ENCODE data around the gene NR4A1. TPM values are rescaled to one million over a fixed set of nuclear protein-coding genes. Genes with fewer than 3 reads are reported as not detected.

NR4A1 gene
- total RNA-seq (2011; cell fraction: chromatin; rRNA removed; ENCODE audit: low replicate concordance), result 5.4 and 21.5 TPM in 2 replicates
- total RNA-seq (2011; cell fraction: nucleolus; rRNA removed), result 6.6 and 15.5 TPM in 2 replicates
- 6.7 and 7.1 TPM in 2 replicates for total RNA-seq (2011; cell fraction: nucleoplasm; rRNA removed)
- total RNA-seq (2014; rRNA removed) (2.0 and 2.2 TPM in 2 replicates), total RNA-seq (2014; rRNA removed; fragmentation: Illumina TruSeq; extraction: Trizol) (0.47 and 0.86 TPM in 2 replicates), total RNA-seq (2015; rRNA removed; fragmentation: Illumina TruSeq; extraction: Trizol) (0.07 and 0.34 TPM in 2 replicates), total RNA-seq (2021) (4.4 and 4.7 TPM in 2 replicates), polyA plus RNA-seq (2011; rRNA removed) (2.0 and 3.2 TPM in 2 replicates), polyA plus RNA-seq (2014; fragmentation: Illumina TruSeq; extraction: Trizol) (1.7 and 2.4 TPM in 2 replicates), polyA plus RNA-seq (2014; fragmentation: Nextera tagmentation; extraction: Ambion mirVana) (under 1 TPM in 1 of 2 experiments, not detected in 1; 0.08 TPM), polyA plus RNA-seq (2014; rRNA removed) (1.7 and 2.7 TPM in 2 replicates), polyA minus RNA-seq (2011; rRNA and poly(A)+ RNA removed) (0.72 and 0.95 TPM in 2 replicates), Bru-seq, nascent RNA (percentile 42 among the genes with signal in this experiment), BruChase-seq, experiment 1, labeled RNA remaining after a 2-hour chase (percentile 33 among the genes with signal in this experiment), BruChase-seq, experiment 2, labeled RNA remaining after a 6-hour chase (percentile 32 among the genes with signal in this experiment)
- polyA plus RNA-seq (2011; cell fraction: cytosol; rRNA removed), result 3.2 and 7.1 TPM in 2 replicates
- polyA plus RNA-seq (2011; cell fraction: nucleus; rRNA removed), result 6.6 and 13.3 TPM in 2 replicates
- polyA plus RNA-seq (2012), result 3.6 and 4.4 TPM in 2 replicates
- polyA minus RNA-seq (2011; cell fraction: cytosol; rRNA and poly(A)+ RNA removed), result 3.7 and 7.6 TPM in 2 replicates
- polyA minus RNA-seq (2011; cell fraction: nucleus; rRNA and poly(A)+ RNA removed), result 2.8 and 3.4 TPM in 2 replicates
- long read RNA-seq, experiment 1, partial matches to known transcripts, result 5 of 8 reads
- long read RNA-seq, experiment 1, other reads (novel, unspliced or antisense), result 3 of 8 reads
- long read RNA-seq, experiment 2, partial matches to known transcripts, result 0 of 5 reads
- long read RNA-seq, experiment 2, other reads (novel, unspliced or antisense), result 2 of 5 reads
- long read RNA-seq, experiment 3, result 0 reads

DNA sequence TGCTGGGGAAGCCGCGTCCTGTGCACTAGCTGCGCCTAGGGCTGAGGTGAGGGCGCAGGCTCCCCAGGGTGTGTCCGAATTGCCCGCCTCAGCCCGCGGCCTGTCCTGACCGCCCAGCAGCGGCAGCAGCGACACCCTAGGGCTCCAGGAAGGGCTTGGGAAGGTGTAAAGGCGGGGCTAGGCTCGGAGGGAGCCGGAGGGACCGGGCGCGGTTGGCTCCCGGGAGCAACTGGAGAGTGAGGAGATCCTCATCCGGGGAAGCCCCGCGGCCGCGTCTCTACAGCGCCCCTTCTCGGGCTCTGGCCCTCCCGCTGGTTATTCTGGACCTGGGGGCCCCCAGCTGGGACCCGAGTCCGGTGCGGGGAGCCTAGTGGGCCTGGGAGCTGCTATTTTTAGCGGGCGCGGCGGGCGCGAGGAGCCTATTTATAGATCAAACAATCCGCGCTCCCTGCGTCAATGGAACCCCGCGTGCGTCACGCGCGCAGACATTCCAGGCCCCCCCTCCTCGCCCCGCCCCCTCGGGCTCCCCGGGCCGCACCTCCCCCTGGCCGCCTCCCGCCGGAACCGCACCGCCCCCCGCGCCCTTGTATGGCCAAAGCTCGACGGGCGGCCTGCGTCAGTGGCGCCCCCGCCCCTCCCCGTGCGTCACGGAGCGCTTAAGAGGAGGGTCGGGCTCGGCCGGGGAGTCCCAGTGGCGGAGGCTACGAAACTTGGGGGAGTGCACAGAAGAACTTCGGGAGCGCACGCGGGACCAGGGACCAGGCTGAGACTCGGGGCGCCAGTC lies at the start of gene NR4A1:
NR4A1 (plus strand) TSS at position 685 of the 784 bp plus-strand sequence. CDS start 2,887 bp downstream, outside the sequence.
- Histone ChIP-seq H3K4me1 (replicated peaks in 1 of 2; ENCODE audit: control insufficient read depth in 2 of 2, insufficient read depth in 2 of 2, low read length in 2 of 2) (peaks cover 20 to 42% of the 10 kb centered on the region in 2 experiments), H3K4me2 (ENCODE audit: insufficient read depth, low read length) (peak within 1 kb of the TSS; percentile 79), H3K9ac (ENCODE audit: insufficient read depth in 1 of 2, low read depth in 2 of 2, low read length in 2 of 2) (peak within 1 kb of the TSS; percentile 71 to 97), H3K27me3 (ENCODE audit: control insufficient read depth in 2 of 2, insufficient read depth in 2 of 2, low read length in 2 of 2) (no peaks in the 10 kb centered on the region; a peak in 1 of 5 replicates), H4K20me1 (replicated peaks; ENCODE audit: control insufficient read depth, insufficient read depth, low read length) (peaks cover 6% of the 10 kb centered on the region; the same call in 1 of the 2 replicates), H3K4me3 (peak within 1 kb of the TSS; percentile 50), H3K27ac (ENCODE audit: extremely low read depth, low read depth, low read length) (peak within 1 kb of the TSS; percentile 68), H3K9me1 (ENCODE audit: control insufficient read depth, insufficient read depth, low read length) (no peaks in the 10 kb centered on the region), H3K36me3 (ENCODE audit: control insufficient read depth, insufficient read depth, low read length) (no peaks in the 10 kb centered on the region), H2AFZ (ENCODE audit: low read depth, low read length) (peak within 1 kb of the TSS; percentile 86), H3K79me2 (ENCODE audit: control insufficient read depth, insufficient read depth, low read length) (no peaks in the 10 kb centered on the region), H3K9me3 (replicated peaks; ENCODE audit: control insufficient read depth, insufficient read depth, low read depth, low read length) (no peaks in the 10 kb centered on the region)
- ChIA-PET POLR2A (interaction anchor here (0.6 to 2.8 kb wide), 11 partner anchors 10 to 1493 kb away, joined by 3 to 23 read pairs (median 4); partner anchors contain the start of gene ATG101), CTCF (ENCODE audit: low intra/inter-chr PET ratio) (interaction anchor here (0.6 to 1.4 kb wide), 2 partner anchors 25 to 32 kb away, joined by 4 read pairs; no protein-coding TSS in a partner anchor)
- BruUV-seq (replicated peaks), result no TSS peak
- WGBS (ENCODE audit: insufficient coverage, low coverage, missing lambda C conversion rate), result under 1% methylated on average over 57 of the region's 77 CpGs
- ATAC-seq (peak; percentile 91), FAIRE-seq (no peak), DNase-seq (ENCODE audit: extremely low read depth in 1 of 4, low spot score in 3 of 4) (peak; percentile 93 to 98 (median 97))
- intact Hi-C loops (cut with micrococcal nuclease) (no loop called here), in situ Hi-C loops (cut with MboI) (no loop called here)
- TF ChIP-seq NCOA6 (IDR thresholded peaks at IDR 0.05) (peak; percentile 82), PKNOX1 (IDR thresholded peaks at IDR 0.05) (no peak), PTTG1 (tag; IDR thresholded peaks at IDR 0.05; ENCODE audit: low read depth) (no peak), ZNF644 (tag; IDR thresholded peaks at IDR 0.05; ENCODE audit: low read depth) (peak; percentile 68; the same call in 1 of the 2 replicates), RBFOX2 (IDR thresholded peaks at IDR 0.05; ENCODE audit: low read depth, low read length) (peak; percentile 86), POLR2H (tag; IDR thresholded peaks at IDR 0.05; ENCODE audit: low read depth) (no peak), GABPB1 (CRISPR knock-in tag; IDR thresholded peaks at IDR 0.05) (peak; percentile 48), ZBTB7A (IDR thresholded peaks at IDR 0.05; ENCODE audit: borderline replicate concordance, control insufficient read depth, low read depth, low read length) (peak; percentile 67; the same call in 1 of the 2 replicates), FOXK1 (CRISPR knock-in tag; IDR thresholded peaks at IDR 0.05; ENCODE audit: borderline replicate concordance) (no peak), HNRNPLL (IDR thresholded peaks at IDR 0.05; ENCODE audit: low read depth, low read length, poor library complexity, severe bottlenecking) (peak; percentile 70)
- TF ChIP-seq, protein P1, sequence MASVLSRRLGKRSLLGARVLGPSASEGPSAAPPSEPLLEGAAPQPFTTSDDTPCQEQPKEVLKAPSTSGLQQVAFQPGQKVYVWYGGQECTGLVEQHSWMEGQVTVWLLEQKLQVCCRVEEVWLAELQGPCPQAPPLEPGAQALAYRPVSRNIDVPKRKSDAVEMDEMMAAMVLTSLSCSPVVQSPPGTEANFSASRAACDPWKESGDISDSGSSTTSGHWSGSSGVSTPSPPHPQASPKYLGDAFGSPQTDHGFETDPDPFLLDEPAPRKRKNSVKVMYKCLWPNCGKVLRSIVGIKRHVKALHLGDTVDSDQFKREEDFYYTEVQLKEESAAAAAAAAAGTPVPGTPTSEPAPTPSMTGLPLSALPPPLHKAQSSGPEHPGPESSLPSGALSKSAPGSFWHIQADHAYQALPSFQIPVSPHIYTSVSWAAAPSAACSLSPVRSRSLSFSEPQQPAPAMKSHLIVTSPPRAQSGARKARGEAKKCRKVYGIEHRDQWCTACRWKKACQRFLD (CRISPR knock-in tag; IDR thresholded peaks at IDR 0.05), result peak; percentile 68; the same call in 1 of the 2 replicates
- TF ChIP-seq, protein P2, sequence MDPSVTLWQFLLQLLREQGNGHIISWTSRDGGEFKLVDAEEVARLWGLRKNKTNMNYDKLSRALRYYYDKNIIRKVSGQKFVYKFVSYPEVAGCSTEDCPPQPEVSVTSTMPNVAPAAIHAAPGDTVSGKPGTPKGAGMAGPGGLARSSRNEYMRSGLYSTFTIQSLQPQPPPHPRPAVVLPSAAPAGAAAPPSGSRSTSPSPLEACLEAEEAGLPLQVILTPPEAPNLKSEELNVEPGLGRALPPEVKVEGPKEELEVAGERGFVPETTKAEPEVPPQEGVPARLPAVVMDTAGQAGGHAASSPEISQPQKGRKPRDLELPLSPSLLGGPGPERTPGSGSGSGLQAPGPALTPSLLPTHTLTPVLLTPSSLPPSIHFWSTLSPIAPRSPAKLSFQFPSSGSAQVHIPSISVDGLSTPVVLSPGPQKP (CRISPR knock-in tag; IDR thresholded peaks at IDR 0.05), result peak; percentile 97

Measured in K562 (cell line).